HG03439 (cell line): ENCODE measurements around the gene COQ8B.

ENCODE experiments used
- ATAC-seq: cut with Tn5 transposase; IDR thresholded peaks from one replicate; pipeline ENCODE4 v1.9.1; 2021; ENCODE audit warnings: mild to moderate bottlenecking, moderate library complexity; ENCODE audit not compliant: unreplicated experiment

COQ8B gene

GRCh38 chr19:40693150-40693788 lies 23.4 kb downstream of the COQ8B start:
- ATAC-seq: no peak

DNA sequence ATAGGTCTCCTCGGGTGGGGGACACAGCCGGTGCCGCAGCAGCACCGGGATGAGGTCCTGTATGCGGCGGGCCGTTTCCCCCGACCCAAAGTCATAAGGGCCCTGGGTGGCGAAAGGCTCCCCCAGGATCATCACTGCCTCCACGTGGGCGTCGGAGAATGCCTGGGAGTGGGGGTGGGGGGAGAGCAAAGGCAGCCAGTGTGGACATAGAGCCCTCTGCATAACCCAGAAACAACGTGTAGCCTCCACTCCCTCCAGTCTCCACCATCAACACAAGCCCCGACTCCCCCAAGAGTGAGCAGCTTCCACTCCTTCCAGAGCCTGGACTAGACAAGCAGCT lies 24.5 kb downstream of the COQ8B start:
- ATAC-seq: no peak

- no peak for ATAC-seq
Measured at GRCh38 chr19:40691421-40692211, 25.1 kb downstream of the COQ8B start.

- peak; percentile 60 for ATAC-seq
Measured at GRCh38 chr19:40690693-40691420, 25.8 kb downstream of the COQ8B start.

DNA sequence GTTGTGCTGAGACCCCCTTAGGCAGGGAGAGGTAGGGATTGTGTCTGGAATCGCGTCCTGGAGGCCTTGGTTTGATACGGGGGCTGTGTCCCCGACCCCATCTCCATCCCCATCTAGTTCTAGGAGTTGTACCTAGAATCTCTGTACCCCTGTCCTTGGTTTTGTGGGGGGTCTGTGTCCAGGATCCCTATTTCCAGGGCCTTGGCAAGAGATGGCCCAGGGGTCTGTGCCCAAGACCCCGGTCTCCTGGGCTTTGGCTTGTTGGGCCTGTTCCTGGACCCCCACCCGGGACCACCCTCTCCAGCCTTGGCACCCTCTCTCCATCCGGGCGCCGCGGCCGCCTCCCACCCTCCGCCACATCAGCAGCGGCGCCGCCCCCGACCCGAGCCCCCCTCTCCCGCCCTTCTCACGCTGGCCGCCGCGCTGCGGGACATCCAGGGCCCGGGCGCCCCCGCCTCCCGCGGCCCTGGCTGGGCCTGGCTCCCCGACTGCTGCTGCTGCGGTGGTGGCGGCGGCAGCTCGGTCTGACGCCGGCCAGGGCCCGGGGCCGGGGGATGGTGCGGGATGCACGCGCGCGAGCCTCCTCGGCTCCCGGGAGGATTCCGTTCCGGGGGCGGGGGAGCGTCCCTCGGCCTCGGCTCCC lies 26.5 kb downstream of the COQ8B start, which contains the start of gene NUMBL:
Gene NUMBL, minus strand, starts transcription at position 602 of the 643 bp plus-strand sequence. Its CDS starts 168 bp downstream, at position 434.
- ATAC-seq: no peak

GRCh38 chr19:40689339-40690049 lies 27.2 kb downstream of the COQ8B start:
- ATAC-seq: no peak

DNA sequence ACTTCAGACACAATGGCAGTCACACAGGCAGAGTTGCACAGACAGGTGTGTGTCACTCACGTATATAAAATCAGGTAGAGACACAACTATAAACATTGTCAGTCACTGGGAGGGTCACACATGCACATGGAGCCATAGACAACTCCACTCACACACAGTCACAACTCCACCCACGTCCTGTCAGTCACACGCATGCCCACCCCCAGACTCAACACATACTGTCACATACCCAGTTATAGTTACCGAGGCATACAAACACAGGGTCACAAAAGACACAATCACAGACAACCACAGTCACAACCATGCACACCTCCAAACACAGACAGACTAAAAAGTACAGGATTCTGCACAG lies 27.7 kb downstream of the COQ8B start:
- no peak for ATAC-seq

DNA sequence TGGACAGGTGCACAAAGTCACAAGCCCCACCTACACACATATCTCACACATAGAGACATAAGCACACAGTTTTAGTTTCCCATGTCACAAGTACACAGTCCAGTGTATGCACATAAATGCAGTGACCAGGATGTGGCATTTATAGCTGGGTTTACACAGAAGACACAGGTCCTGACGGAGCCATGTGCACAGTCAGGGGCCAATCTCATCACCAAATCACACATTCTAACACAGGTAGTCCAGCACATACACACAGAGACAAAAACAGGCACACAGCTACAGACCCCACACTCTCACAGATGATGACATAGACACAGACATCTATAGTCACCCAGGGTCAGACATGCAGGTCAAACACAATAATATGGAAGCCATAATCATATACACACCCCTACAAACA lies 28.4 kb downstream of the COQ8B start:
- ATAC-seq: no peak

- no peak for ATAC-seq
Measured at GRCh38 chr19:40687525-40688016, 29.1 kb downstream of the COQ8B start.

DNA sequence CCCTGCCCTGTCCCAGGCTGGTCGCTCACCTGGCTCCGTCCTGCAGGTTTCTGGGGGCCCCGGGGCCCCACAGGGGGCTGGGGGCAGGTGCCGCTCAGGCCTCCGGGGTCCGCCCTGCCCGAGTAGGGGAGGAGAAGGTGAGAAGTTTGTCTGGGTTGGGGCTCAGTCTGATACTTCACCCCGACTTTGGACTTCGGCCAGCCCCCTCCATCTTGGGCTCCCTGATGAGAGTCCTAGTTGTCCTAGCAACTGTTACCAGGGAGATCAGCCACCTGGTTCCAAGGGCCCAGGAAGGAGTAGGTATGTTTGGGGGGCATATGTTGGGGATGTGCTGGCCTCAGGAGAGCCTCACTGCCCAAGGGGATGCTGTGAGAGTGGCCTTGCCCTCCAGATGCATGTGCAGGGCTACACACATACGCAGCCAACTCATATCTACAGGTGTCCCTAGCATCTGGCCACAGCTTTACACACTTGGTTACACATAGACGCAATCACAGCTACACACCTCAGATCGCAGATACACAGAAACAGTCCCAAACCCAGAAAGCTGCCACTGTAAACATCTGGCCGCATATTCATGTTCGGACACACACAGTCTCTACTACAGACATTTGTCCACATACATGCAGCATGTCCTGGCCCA lies 29.7 kb downstream of the COQ8B start:
- ATAC-seq: no peak

GRCh38 chr19:40685563-40685962 lies 31.1 kb downstream of the COQ8B start:
- no peak for ATAC-seq

DNA sequence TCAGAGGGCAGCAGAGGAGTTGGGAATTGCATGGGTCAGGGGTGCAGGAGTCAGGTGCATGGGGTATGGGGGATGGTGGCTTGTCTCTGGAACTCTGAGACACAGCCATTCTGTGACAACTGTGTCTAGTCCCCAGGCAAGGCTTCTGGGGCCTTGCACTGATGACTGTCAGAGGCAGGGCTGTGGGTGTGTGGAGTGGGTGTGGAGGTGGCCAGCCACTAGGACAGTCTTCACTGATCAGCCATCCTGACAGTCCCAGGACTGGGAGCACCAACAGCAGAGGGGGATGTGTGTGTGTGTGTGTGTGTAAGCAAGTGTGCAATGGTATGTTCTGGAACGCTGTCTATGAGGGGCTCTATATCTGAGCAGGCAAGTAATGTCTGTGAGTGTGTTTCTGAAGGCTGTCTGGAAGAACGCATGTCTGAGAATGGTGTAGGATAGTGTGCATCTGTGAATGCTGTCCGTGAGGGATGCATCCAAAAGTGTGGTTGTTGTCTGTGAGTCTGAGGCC lies 31.6 kb downstream of the COQ8B start:
- ATAC-seq: no peak

- no peak for ATAC-seq
Measured at GRCh38 chr19:40684280-40684679, 32.4 kb downstream of the COQ8B start.

GRCh38 chr19:40683437-40683836 lies 33.2 kb downstream of the COQ8B start:
- ATAC-seq: no peak

DNA sequence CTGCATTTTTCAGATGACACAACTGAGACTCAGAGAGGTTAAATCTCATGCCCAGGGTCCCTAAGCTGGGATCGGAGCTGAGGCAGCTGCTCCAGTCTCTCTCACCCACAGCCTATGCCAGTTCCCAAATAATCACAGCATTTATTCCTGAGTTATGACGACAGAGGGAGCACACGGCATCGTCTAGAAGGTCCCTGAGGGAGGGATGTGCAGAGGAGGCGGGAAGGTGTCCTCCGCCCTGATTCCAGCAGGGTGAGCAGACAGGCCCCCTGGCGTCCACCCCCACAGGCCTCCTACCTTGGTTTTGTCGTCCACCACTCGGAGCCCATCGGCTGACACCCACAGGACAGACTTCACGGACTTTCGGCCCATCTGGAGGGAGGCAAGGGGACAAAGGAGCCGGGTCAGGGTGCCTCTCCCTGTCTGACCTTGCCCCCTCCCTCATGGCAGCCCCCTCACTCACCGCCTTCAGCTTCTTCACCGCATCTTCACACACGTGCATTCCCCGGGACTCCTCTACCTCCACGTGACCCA lies 34.2 kb downstream of the COQ8B start:
- ATAC-seq: no peak

- ATAC-seq: no peak
Measured at GRCh38 chr19:40681039-40681438, 35.6 kb downstream of the COQ8B start.

DNA sequence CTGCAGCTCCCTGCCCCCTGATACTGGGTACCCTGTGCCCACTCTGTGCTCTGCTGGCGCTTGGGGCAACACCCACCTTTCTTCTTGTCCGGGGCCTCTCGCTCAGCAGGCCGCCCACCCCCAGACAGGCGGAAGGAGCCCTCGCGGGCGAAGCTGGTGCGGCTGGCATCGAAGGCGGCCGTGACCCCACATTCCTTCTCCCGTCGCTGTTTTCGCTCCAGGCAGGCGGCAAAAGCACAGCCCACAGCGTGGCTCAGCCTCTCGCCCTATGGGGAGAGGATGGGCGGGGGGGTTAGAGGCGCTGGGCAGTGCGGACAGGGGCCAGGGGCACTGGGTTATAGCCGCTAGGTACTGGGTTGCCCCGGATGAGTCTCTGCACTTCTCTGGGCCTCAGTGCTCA lies 39.5 kb downstream of the COQ8B start:
- ATAC-seq: no peak

- ATAC-seq: no peak
Measured at GRCh38 chr19:40674291-40674690, 42.4 kb downstream of the COQ8B start.

DNA sequence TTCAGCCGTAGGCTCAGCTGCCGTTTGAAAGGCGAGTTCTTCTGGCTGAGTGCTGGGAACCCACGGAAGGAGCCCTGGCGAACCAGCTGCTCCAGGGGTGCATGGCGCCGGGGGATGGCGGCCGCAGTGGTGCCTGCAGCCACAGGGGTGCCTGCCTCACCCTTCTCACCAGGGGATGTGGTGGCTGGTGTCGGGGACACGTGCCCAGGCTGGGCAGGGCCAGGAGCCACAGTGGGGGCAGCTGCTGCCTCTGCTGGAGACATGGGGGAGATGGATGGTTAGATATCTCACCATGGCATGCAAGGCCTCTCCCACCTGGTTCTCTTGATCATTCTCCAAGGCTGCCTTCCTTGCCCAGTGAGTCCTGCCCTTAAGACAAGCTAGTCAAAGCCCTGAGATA lies 43.3 kb downstream of the COQ8B start:
- no peak for ATAC-seq
